ENCODE measurements around the gene NT5DC4.

NT5DC4 gene

DNA sequence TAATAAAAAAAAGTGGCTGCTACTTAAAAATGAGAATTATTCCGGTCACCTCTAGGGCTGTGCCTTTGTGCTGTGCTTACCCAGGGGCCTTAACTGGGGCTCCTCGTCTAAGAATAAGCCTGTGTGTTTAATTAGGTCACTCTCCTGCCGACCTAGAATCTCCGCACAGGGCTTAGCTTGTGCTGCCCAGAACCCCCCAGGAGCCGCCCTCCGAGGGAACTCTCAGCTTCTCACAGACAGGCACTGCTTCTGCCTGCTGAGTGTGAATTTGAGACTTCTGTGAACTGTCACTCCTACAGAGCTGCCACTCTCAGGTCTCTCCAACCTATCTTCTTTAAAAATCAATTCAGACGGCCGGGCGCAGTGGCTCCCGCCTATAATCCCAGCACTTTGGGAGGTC, 11.9 kb upstream of the NT5DC4 start:
- no peak for DNase-seq (ENCODE audit: low read depth)
- no peak overlapping the region for H3K4me3 ChIP-seq (ENCODE audit: control insufficient read depth, low read depth, low read length)
- TF ChIP-seq, protein P1, sequence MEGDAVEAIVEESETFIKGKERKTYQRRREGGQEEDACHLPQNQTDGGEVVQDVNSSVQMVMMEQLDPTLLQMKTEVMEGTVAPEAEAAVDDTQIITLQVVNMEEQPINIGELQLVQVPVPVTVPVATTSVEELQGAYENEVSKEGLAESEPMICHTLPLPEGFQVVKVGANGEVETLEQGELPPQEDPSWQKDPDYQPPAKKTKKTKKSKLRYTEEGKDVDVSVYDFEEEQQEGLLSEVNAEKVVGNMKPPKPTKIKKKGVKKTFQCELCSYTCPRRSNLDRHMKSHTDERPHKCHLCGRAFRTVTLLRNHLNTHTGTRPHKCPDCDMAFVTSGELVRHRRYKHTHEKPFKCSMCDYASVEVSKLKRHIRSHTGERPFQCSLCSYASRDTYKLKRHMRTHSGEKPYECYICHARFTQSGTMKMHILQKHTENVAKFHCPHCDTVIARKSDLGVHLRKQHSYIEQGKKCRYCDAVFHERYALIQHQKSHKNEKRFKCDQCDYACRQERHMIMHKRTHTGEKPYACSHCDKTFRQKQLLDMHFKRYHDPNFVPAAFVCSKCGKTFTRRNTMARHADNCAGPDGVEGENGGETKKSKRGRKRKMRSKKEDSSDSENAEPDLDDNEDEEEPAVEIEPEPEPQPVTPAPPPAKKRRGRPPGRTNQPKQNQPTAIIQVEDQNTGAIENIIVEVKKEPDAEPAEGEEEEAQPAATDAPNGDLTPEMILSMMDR (IDR thresholded peaks at IDR 0.05; ENCODE audit: control insufficient read depth, insufficient read depth, low read depth, low read length, missing control alignments): no peak

DNA sequence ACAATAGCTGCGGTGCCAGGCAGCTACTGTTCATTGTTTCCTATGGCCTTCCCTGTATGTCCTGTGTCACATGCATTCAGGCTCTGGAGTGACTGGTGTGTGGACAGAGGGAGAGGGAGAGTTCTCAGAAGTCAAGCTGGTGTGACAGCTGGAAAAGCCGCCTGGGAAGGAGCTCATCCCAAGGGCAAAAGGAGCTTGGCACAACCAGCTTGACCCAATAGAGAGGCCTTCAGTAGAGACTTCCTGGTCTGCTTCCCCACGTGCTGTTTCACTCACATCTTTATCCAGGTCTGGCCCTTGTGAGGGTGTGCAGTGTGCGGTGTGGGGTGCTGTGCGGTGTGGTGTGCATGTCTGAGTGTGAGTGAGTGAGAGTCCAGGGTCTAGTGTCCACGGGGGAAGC, 11.1 kb upstream of the NT5DC4 start:
- H3K4me3 ChIP-seq (ENCODE audit: control insufficient read depth, low read depth, low read length): no peak overlapping the region
- DNase-seq (ENCODE audit: low read depth): no peak
- TF ChIP-seq, protein P1 (IDR thresholded peaks at IDR 0.05; ENCODE audit: control insufficient read depth, insufficient read depth, low read depth, low read length, missing control alignments): no peak

DNA sequence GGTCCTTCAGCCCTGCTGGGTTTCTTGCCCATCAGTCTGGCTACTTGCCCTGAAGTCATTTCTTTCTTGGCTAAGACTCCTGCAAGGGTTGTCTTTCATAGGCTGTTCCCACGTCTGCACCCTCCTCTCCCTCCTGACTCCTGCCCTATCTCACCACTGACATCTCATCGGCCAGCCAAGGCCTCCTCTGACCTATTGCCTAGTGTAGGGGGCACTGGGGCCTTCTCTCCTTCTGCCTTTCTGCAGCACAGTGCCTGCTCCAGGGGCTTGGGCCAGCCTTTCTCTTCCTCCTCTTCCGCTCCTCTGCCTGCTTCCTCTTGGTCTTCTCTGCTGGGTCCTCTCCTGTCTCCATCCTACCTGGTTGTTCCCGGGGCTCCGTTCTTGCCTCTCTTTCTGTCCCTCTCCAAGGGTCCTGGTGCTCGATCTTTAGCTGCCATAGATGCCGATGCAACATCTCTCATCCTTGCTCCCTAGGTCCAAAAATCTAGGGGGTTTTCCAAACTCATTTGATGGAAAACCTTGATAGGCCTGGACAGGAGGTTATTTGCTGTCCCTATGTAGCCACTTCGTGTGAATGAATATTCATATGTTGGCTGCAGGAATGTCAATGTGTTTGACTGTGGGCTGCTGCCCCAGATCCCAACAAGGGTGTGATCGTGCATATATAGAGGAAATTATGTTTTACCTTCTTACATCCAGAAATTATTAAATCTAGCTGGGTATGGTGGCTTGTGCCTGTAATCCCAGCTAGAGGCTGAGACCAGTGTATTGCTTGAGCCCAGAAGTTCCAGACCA, 9.7 kb upstream of the NT5DC4 start:
- no peak overlapping the region for H3K4me3 ChIP-seq (ENCODE audit: control insufficient read depth, low read depth, low read length)
- DNase-seq (ENCODE audit: low read depth): no peak
- TF ChIP-seq, protein P1 (IDR thresholded peaks at IDR 0.05; ENCODE audit: control insufficient read depth, insufficient read depth, low read depth, low read length, missing control alignments): no peak

DNA sequence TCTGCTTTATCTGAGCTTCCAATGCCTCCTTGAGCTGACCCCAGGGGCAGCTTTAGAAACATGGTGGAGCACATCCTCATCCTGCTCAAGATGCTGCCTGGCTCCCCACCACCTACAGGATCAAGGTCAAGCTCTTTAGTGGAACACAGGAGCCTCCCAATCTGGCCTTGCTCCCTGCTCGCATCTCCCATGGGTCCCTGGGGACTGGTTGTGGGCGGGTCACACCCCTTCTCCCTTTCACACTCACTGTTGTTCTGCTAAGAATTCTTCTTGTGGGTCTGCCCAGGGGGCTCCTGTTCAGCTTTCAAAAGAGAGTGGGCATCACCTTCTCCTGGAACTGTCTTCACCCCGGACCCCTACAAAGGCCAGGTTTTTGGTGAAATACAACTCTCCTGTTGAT, 8.4 kb upstream of the NT5DC4 start:
- no peak for DNase-seq (ENCODE audit: low read depth)
- TF ChIP-seq, protein P1 (IDR thresholded peaks at IDR 0.05; ENCODE audit: control insufficient read depth, insufficient read depth, low read depth, low read length, missing control alignments): no peak
- H3K4me3 ChIP-seq (ENCODE audit: control insufficient read depth, low read depth, low read length): no peak overlapping the region

DNA sequence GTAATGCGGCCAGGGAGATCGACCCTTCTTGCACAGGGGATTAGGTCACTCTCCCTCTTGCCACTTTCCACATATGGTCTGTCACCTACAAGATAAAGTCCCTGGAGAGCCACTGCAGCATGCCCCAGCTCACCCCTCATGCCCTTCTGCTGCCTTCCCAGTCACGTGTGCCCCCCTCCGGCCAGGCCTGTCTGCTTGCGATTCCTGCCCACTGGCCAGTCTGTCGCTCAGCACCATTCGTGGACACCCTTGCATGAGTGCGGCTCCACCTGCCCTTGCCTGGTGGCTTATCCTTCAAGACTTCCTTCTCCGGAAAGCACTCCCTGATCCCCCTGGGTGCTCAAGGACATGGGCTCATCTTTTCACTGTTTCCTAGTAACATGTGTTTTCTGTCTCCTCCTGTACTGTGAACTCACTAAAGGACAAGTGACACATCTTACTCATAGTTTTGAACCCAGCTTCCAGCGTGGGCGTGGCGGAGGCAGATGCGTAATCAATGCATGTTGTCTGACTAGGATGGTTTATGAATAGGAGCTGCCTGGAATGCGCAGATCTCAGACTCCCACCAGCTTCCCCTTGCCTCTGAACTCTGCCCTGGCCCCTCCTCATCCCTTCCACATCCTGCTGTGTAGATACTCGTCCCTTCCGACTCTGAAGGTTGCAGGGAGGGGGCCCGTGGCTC, 7.8 kb upstream of the NT5DC4 start:
- H3K4me3 ChIP-seq (ENCODE audit: control insufficient read depth, low read depth, low read length): no peak overlapping the region
- DNase-seq (ENCODE audit: low read depth): no peak
- TF ChIP-seq, protein P1 (IDR thresholded peaks at IDR 0.05; ENCODE audit: control insufficient read depth, insufficient read depth, low read depth, low read length, missing control alignments): no peak

DNA sequence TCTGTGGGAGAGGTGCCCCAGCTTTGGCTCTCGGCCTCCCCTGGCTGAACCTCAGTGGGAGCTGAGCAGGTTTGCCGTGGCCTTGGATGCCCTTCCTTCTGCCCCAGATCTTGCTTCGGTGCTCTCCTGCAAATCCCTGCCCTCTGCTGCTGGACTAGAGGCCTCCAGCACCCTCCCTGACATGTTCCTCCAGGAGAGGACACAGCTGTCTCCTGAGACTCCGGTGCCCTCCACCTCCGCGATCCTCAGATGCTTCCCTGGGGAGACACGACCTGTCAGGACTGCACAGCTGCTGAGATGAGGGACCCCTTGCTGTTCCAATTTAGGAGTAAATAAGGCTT, 7.3 kb upstream of the NT5DC4 start:
- TF ChIP-seq, protein P1 (IDR thresholded peaks at IDR 0.05; ENCODE audit: control insufficient read depth, insufficient read depth, low read depth, low read length, missing control alignments): no peak
- no peak overlapping the region for H3K4me3 ChIP-seq (ENCODE audit: control insufficient read depth, low read depth, low read length)
- DNase-seq (ENCODE audit: low read depth): no peak

Measured in AG09309 (cell line).